ENCODE data around the gene C1orf216.
"Not testable (repeated sequence)": the region's sequence is repeated elsewhere in the genome, so short reads cannot be mapped to it uniquely, and the experiment has no call there.

The C1orf216 gene

DNA sequence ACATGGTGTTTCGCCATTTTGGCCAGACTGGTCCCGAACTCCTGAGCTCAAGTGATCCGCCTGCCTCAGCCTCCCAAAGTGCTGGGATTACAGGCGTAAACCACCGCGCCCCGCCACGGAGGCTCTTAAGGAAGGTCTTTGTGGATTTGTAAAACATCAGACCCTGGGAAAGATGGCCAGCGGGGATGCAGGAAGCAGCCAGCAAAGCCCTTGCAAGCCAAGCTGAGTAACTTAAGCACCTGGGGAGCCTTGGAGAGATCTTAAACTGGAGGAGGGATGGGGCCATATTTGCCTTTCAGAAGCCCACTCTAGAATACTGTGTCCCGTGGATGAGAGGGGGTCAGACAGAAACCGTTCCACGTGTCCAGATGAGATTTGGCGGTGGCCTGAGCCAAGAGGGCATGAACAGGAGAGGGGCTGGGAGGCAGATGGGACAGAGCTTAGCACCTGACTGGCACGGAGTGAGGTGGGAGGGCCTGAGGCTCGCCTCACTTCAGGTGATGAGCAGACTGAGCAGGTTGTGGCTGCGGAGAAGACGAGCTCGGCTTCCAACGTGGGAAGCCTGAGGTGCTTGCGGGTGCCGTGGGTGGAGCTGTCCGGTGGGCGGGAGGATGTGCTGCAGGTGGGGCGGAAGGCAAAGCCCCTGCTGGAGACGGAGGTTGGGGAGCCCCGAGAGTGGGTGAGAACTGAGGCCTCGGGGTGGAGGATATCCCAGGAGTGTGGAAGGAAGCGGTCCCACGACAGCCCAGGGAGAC lies 11.7 kb downstream of the C1orf216 start:
- DNase-seq: no peak

DNA sequence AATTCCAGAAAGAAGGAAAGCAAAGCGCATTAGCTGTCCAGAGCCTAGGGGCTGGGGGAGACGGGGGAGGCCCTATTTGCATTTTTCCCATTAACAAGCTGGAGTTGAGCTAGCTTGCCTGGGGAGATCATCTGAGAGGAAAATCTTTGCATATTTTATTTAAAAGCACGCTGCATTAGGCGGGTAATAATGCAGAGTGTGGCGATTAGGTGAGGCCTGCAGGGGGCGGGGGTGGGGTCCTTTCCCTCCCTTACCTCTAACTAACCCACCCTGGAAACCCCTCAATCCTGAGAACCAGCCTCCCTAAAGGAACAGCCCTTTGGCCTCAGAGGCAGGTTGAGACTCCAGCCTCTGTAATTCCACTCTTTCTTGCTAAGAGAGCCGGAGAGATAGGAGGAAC lies 16.2 kb downstream of the C1orf216 start:
- no peak for DNase-seq

DNA sequence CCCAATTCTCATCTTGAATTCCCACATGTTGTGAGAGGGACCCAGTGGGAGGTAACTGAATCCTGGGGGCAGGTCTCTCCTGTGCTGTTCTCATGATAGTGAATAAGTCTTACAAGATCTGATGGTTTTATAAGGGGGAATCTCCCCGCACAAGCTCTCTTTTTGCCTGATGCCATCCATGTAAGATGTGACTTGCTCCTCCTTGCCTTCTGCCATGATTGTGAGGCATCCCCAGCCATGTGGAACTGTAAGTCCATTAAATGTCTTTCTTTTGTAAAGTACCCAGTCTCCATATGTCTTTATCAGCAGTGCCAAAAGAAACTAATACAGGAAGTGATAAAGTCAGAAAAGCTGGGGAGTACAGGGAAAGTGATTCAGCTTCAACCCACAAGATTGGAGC lies 19.5 kb downstream of the C1orf216 start:
- DNase-seq: not testable (repeated sequence)

- no peak for DNase-seq
These were observed 26.4 kb downstream of the C1orf216 start for GRCh38 chr1:35692317-35692716.

DNA sequence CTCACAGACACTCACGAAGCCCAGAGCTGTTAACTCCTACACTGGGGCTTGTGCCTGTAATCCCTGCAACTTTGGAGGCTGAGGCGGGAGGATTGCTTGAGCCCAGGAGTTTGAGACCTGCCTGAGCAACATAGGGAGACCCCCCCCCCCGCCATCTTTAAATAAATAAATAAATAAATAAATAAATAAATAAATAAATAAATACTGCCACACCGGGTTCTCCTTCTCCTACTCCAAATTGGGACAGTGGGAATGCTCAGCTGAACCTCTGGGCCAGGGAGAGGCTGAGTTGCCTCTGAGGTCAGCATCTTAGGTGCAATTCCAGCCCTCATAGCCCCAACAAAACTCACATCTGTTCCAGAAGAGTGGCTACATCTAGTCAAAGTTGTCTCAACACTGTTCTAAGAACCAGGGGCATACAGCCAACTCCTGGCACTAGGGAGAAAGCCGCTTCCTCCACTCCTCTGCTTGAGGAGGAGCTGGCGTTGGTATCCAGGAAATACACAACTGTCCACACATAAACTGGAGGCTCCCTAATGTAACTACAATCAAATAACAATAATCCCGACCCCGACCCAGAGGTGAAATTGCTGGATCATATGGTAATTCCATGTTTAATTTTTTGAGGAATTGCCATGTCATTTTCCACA lies 27.0 kb downstream of the C1orf216 start:
- no peak for DNase-seq

DNA sequence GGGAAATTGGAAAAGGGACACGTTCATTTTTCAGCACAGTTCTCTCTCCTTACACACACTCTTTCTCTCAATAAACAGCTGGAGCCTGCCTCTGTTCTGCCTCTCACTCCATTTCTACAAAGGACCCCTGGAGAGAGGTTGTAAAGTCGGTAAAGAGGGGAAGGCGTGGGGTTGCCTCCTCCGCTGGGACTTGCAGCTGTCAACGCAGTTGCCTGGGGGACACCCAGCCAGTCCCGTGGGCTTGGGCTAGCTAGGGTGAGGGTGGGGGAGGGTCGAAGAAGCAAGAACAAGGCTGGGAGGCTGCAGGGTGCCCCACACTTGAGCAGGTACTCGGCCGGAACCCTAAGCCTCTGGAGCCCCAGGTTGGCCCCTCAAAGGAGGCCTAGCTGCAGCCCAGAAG lies 27.6 kb downstream of the C1orf216 start:
- DNase-seq: no peak

GRCh38 chr1:35690103-35690502 lies 28.6 kb downstream of the C1orf216 start:
- not testable (repeated sequence) for DNase-seq

GRCh38 chr1:35688161-35688560 lies 30.5 kb downstream of the C1orf216 start:
- DNase-seq: no peak

DNA sequence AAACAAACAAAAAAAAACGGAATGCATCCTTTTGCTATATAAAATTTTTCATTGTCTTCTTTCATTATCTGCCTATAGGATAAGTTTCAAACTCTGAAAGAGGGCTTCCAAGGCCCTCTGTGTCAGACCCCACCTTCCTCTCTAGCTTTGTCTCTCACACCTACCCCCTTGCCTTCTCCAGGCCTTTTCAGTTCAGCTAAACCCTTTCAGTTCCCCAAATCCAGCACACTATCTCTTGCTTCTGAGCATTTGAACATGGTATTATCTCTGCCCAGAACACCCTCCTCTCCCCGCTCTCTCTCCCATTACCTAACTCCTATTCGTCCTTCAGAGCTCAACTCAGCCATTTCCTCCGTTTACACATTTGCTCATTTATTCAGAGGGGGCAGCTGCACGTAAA lies 35.7 kb downstream of the C1orf216 start:
- no peak for DNase-seq

- DNase-seq: no peak
These were observed 38.4 kb downstream of the C1orf216 start for GRCh38 chr1:35680271-35680670.

DNA sequence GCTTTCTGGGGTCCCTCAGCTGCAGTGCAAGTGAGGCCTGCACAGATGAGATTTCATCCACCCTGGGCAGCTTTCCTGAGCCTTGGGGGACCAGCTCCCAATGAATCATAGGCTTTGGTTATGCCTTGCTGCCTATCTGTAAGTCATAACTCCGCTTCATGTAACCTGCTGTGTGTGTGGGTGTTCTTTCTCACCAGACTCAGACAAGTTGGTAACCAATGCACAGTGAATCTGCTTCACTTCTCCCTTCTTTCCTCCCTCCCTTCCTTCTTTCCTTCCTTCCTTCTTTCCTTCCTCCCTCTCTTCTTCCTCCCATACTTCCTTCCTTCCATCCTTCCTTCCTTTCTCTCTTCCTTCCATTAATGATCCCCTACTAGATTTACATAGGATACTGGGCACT lies 42.9 kb downstream of the C1orf216 start:
- no peak for DNase-seq

- DNase-seq: no peak
These were observed 44.6 kb downstream of the C1orf216 start for GRCh38 chr1:35674111-35674510.

DNA sequence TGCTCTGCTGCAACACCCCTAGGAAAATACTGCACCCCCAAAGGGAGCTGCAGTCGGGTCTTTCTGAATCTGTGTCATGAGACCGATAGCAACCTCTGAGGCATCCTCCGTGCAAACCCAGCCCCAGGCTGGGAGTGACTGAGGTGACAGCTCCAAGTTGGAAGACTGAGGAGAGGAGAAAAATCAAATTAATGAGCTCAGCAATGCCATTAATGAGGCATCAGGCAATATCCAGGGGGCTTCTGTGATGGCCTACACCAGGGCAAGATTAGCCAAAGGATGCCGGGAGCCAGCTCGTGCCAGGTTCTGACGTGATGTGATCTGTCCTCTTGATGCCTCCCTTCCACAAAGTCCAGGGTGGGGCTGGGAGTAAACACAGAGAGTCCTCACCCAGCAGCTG lies 46.6 kb downstream of the C1orf216 start:
- DNase-seq: no peak

DNA sequence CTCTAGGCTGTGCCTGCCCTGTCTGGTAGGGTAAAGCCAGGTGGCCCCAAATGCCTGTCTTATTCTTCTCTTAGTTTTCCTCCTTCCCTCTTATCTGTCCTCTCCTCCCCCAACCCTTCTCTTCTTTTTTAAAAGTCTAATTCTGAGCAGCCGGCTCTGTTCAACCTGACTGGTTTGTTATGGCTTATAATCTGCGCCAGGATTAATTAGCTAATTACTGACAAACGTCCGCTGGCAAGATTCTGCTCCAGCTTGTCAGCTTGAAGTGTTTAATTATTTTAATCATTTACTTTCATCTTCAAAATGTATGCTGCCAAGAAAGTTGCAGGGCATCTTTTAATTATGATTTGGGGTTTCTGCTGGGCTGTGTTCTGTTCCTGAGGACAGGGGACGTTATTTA lies 50.2 kb downstream of the C1orf216 start:
- DNase-seq: no peak

- no peak for DNase-seq
These were observed 51.8 kb downstream of the C1orf216 start for GRCh38 chr1:35666916-35667315.

GRCh38 chr1:35666216-35666615 lies 52.5 kb downstream of the C1orf216 start:
- DNase-seq: no peak
